Natural killer cell (primary cell): Measurements from ENCODE around the gene BCAS3. TPM values are rescaled to one million over a fixed set of nuclear protein-coding genes. Genes with fewer than 3 reads are reported as not detected.

Experiments used
- ATAC-seq, 3 donors: fragments of 150-1000 bp in 2 of 3; fragments of 200-7000 bp in 1 of 3; cut with Tn5 transposase; 1 replicate in 1 of 3; 2 replicates in 2 of 3; pipeline ENCODE4 v1.10.0; 2021; ENCODE audit warnings: mild to moderate bottlenecking in 2 of 3, moderate library complexity in 2 of 3
- DNase-seq, 2 donors: peaks; one replicate each; pipeline versions ENCODE4 v3.0.0 to v3.0.0-alpha.2; 2013 to 2021; ENCODE audit warnings: mixed read lengths in 1 of 2
- H3K27ac ChIP-seq: one replicate; pipeline ENCODE4 v1.5.1; 2013; ENCODE audit warnings: mild to moderate bottlenecking, low read length
- H3K27me3 ChIP-seq: one replicate; pipeline ENCODE4 v1.6.1; 2013; ENCODE audit warnings: low read length; ENCODE audit not compliant: control insufficient read depth, insufficient read depth
- H3K36me3 ChIP-seq: one replicate; pipeline ENCODE4 v1.6.1; 2013; ENCODE audit warnings: low read length; ENCODE audit not compliant: control insufficient read depth, insufficient read depth
- H3K4me1 ChIP-seq: one replicate; pipeline ENCODE4 v1.6.1; 2013; ENCODE audit warnings: low read length; ENCODE audit not compliant: control insufficient read depth, insufficient read depth
- H3K4me3 ChIP-seq: one replicate; pipeline ENCODE4 v1.5.1; 2013; ENCODE audit warnings: low read length
- H3K9me3 ChIP-seq: one replicate; pipeline ENCODE4 v1.6.1; 2013; ENCODE audit warnings: low read length; ENCODE audit not compliant: control insufficient read depth, insufficient read depth
- H3K27ac Mint-ChIP-seq, 2 donors: one replicate each; pipeline ENCODE4 v1.8.0; 2022; ENCODE audit warnings: mild to moderate bottlenecking in 2 of 2, mixed read lengths in 2 of 2, moderate library complexity in 1 of 2
- H3K27me3 Mint-ChIP-seq, 2 donors: one replicate each; pipeline ENCODE4 v1.8.0; 2022; ENCODE audit warnings: low read depth in 2 of 2, mixed read lengths in 2 of 2
- H3K36me3 Mint-ChIP-seq: one replicate; pipeline ENCODE4 v1.8.0; 2022; ENCODE audit warnings: mixed read lengths
- H3K4me1 Mint-ChIP-seq, 2 donors: one replicate each; pipeline ENCODE4 v1.8.0; 2022; ENCODE audit warnings: mixed read lengths in 2 of 2
- H3K4me3 Mint-ChIP-seq: one replicate; pipeline ENCODE4 v1.8.0; 2022; ENCODE audit warnings: mild to moderate bottlenecking, moderate library complexity, mixed read lengths
- H3K9me3 Mint-ChIP-seq, 2 donors: one replicate each; pipeline ENCODE4 v1.8.0; 2022; ENCODE audit warnings: mixed read lengths in 2 of 2
- CTCF ChIP-seq: fragments of 200-600 bp; IDR thresholded peaks from one replicate; pipeline ENCODE4 v1.8.0; 2022; ENCODE audit warnings: antibody characterized with exemption
- WGBS: methylation state at CpG from one replicate; pipeline ENCODE4 v1.1.7; 2013; ENCODE audit warnings: missing lambda C conversion rate; ENCODE audit not compliant: insufficient coverage; 5-methylcytosine and 5-hydroxymethylcytosine counted together
- intact Hi-C: fragments of 100-400 bp; cut with micrococcal nuclease; formaldehyde crosslinking; loops from one replicate; pipeline ENCODE4 v1.14.2; 2022
- total RNA-seq, 4 donors: library from RNA; stranded (reverse); fragments of 120-200 nt in 1 of 4; gene quantifications; one replicate each; pipeline versions ENCODE4 v1.2.3 to v1.2.4, GENCODE V29; 2013 to 2022

Gene BCAS3
- total RNA-seq, 3 donors from 2014 or later (not counting 1 experiment from before 2014, with no cell fraction given), result 60.5 to 87.8 (median 72.0) TPM

DNA sequence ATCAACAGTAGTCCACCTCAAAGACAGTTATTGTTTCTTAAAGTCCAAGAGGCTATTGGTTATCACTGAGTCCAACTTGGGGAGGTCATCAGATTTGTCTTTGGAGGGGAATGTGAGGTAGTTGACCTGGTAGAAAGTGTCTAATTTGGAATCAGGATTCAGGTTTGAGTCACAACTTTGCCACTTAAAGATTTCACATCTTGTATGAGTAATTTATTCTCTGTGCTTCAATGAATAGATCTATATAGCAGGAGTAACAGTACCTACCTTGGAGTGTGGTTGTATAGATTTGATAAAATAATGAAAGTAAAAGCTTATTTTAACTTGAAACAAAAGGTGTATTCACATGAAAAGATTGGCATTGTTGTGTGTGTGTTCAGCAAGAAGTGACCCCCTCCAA is 602.7 kb downstream of the BCAS3 start:
- Mint-ChIP-seq H3K4me1 (peaks cover 31 to 39% of the 10 kb centered on the region in 2 donors), H3K9me3 (no peaks in the 10 kb centered on the region), H3K27ac (peak overlapping the region in 1 of 2 donors; percentile 51), H3K27me3 (no peaks in the 10 kb centered on the region), H3K36me3 (no peaks in the 10 kb centered on the region), H3K4me3 (no peak overlapping the region)
- Histone ChIP-seq H3K9me3 (no peaks in the 10 kb centered on the region), H3K27ac (no peak overlapping the region), H3K4me3 (no peak overlapping the region), H3K4me1 (peaks cover 6% of the 10 kb centered on the region), H3K36me3 (no peaks in the 10 kb centered on the region), H3K27me3 (no peaks in the 10 kb centered on the region)
- DNase-seq, result no peak
- ATAC-seq, result no peak
- no peak for TF ChIP-seq CTCF
- intact Hi-C loops, result no loop called here

DNA sequence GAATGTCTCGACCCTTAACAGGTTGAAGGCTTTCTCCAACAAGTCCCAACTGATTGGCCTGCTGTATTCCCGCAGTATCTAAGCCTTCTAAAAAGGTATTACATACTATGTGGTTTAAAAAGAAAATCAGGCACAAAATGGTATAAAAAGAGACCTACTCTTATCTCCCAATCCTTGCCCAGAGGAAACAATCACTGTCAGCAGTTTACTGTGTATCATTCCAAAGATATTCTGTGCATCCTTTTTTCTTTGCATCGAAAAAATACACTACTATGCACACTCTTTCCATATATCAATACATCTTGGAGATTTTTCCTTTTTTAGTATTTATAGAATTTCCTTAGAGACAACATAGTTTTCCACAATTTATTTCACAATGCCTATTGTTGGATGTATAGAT is 603.2 kb downstream of the BCAS3 start:
- Mint-ChIP-seq H3K9me3 (no peaks in the 10 kb centered on the region), H3K4me3 (no peak overlapping the region), H3K27me3 (no peaks in the 10 kb centered on the region), H3K36me3 (no peaks in the 10 kb centered on the region), H3K4me1 (peaks cover 36 to 44% of the 10 kb centered on the region in 2 donors), H3K27ac (no peak overlapping the region)
- TF ChIP-seq CTCF, result no peak
- ATAC-seq (no peak), DNase-seq (no peak)
- Histone ChIP-seq H3K4me3 (no peak overlapping the region), H3K27ac (no peak overlapping the region), H3K4me1 (peaks cover 6% of the 10 kb centered on the region), H3K9me3 (no peaks in the 10 kb centered on the region), H3K36me3 (no peaks in the 10 kb centered on the region), H3K27me3 (no peaks in the 10 kb centered on the region)
- intact Hi-C loops, result no loop called here
- WGBS, result 92% methylated on average over 1 of the region's 3 CpGs

DNA sequence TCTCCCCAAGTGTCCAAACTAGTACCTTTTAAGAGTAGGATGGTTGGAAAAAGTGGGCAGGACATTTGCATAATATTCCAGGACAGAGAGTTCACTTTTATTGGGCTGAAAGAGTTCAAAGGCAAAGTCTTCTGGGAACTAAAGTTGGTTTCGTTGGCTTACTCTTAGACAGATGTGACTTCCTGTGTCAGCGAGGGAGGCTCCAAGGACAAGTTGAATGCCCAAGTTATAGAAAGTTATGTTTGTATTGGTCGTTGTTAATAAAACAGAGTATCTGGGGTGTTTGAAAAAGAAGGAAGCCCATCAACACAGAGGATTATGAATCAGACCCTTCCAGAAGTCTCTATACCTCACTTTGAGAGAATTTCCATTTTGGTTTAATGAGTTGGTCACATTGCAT is 604.7 kb downstream of the BCAS3 start:
- H3K27me3 ChIP-seq, result no peaks in the 10 kb centered on the region
- H3K27ac ChIP-seq, result no peak overlapping the region
- H3K4me1 ChIP-seq, result peaks cover 12% of the 10 kb centered on the region
- no peaks in the 10 kb centered on the region for H3K36me3 ChIP-seq
- DNase-seq (no peak), ATAC-seq (no peak)
- H3K4me3 ChIP-seq, result no peak overlapping the region
- no peak overlapping the region for H3K4me3 Mint-ChIP-seq
- no peak overlapping the region for H3K27ac Mint-ChIP-seq
- H3K36me3 Mint-ChIP-seq, result no peaks in the 10 kb centered on the region
- H3K9me3 Mint-ChIP-seq, result no peaks in the 10 kb centered on the region
- WGBS, result 45% methylated on average over 3 of the region's 3 CpGs
- intact Hi-C loops, result no loop called here
- H3K27me3 Mint-ChIP-seq, result no peaks in the 10 kb centered on the region
- peaks cover 50 to 56% of the 10 kb centered on the region in 2 donors for H3K4me1 Mint-ChIP-seq
- no peak for TF ChIP-seq CTCF
- no peaks in the 10 kb centered on the region for H3K9me3 ChIP-seq

- intact Hi-C loops, result no loop called here
- no peak overlapping the region for H3K27ac Mint-ChIP-seq
- peaks cover 47 to 52% of the 10 kb centered on the region in 2 donors for H3K4me1 Mint-ChIP-seq
- Histone ChIP-seq H3K27ac (no peak overlapping the region), H3K4me1 (peaks cover 14% of the 10 kb centered on the region), H3K27me3 (no peaks in the 10 kb centered on the region), H3K4me3 (no peak overlapping the region), H3K9me3 (no peaks in the 10 kb centered on the region), H3K36me3 (no peaks in the 10 kb centered on the region)
- 93% methylated on average over 6 of the region's 6 CpGs for WGBS
- H3K27me3 Mint-ChIP-seq, result no peaks in the 10 kb centered on the region
- H3K4me3 Mint-ChIP-seq, result no peak overlapping the region
- no peak for ATAC-seq
- H3K36me3 Mint-ChIP-seq, result no peaks in the 10 kb centered on the region
- TF ChIP-seq CTCF, result no peak
- DNase-seq, result no peak
- no peaks in the 10 kb centered on the region for H3K9me3 Mint-ChIP-seq
Measured at GRCh38 chr17:61283043-61283442, 605.4 kb downstream of the BCAS3 start.
